Breast epithelium (tissue), 3 donors: ENCODE measurements around the gene NOP53.

ENCODE experiments used
- CTCF ChIP-seq, 3 donors: fragments of 450-650 bp; IDR thresholded peaks; one replicate each; pipeline ENCODE4 v1.5.1; 2016 to 2017; ENCODE audit warnings: antibody characterized with exemption in 3 of 3, mild to moderate bottlenecking in 3 of 3, moderate library complexity in 3 of 3
- POLR2AphosphoS5 ChIP-seq, 3 donors: sonication (generic); formaldehyde crosslinking; IDR thresholded peaks; one replicate each; pipeline ENCODE4 v1.6.1; 2017; ENCODE audit warnings: antibody characterized with exemption in 3 of 3

DNA sequence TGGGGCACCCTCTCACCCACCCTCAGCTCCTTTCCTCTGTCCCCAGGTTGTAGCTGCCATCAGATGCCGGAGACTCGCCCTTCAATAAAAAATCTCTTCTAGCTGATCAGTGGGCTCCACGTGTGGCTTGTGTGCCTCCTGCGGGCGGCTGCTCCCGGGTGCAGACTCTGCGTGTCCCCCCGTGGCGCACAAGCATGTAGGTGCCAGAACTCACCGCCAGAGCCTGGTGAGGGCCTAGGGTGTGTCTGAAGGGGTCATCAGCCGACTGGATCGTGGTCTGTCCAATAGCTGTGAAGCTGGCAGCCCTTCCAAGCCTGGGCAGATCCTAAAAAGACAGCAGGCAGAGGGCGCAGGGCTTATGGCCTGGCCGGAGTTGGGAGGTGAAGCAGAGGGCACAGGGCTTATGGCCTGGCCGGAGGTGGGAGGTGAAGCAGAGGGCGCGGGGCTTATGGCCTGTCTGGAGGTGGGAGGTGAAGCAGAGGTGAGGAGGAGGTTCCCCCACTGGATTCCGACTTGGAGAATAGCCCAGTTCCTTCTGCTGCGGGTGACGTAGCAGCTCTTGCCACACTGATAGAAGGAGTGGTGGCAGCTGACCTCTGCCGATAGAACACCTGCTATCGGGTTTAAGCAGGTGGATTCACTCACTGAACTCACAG, 11.7 kb downstream of the NOP53 start:
- TF ChIP-seq CTCF (IDR thresholded peaks at IDR 0.05) (no peak), POLR2AphosphoS5 (IDR thresholded peaks at IDR 0.05) (no peak)
